Stimulated activated naive CD8-positive, alpha-beta T cell treated with anti-CD3 and anti-CD28 coated beads, Interleukin-15, Interleukin-2, amounts not matched to agents 100 U/mL and 50 U/mL, for 24 hours (primary cell): ENCODE results near the gene RNF181.
"Not testable (repeated sequence)": the region's sequence is repeated elsewhere in the genome, so short reads cannot be mapped to it uniquely, and the experiment has no call there.

Experiments used
- ATAC-seq: fragments of 150-1000 bp; cut with Tn5 transposase; one replicate; pipeline ENCODE4 v1.10.0; 2021
- DNase-seq: peaks from one replicate; pipeline ENCODE4 v3.0.0; 2021

Gene RNF181, protein sequence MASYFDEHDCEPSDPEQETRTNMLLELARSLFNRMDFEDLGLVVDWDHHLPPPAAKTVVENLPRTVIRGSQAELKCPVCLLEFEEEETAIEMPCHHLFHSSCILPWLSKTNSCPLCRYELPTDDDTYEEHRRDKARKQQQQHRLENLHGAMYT

DNA sequence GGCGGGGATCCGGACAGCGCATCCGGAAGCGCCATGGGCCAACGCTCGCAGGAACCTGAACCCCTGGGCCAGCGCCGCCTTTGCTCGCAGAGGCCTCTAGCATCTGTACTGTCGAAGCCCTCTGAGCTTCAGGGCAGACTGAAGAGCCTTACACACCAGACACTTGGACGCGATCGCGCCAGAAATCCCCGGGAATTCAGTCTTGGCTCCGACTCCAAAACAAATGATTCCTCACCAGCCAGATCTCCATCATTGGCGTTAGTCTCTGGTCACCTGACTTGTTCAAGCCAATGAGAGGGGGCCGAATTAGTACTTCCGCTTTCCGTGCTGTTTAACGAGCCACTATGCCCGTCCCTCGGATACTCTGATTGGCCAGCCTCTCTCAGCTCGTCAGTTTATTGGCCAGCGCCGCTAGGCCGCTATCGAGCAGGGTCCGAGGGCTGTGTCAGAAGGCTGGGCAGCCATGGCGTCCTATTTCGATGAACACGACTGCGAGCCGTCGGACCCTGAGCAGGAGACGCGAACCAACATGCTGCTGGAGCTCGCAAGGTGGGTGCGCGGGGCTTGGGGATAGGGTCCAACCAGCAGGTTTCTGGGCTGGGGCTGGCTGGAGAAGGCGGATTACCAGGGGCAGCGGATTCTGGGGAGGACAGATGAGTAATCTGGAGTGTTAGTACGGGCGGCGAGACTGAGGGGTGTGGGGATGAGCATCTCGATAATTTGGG, at the start of gene RNF181:
RNF181 (plus strand) TSS at position 445 of the 725 bp plus-strand sequence; CDS start at position 464, 19 bp downstream.
- DNase-seq (peak; percentile 87), ATAC-seq (peak; percentile 100)

DNA sequence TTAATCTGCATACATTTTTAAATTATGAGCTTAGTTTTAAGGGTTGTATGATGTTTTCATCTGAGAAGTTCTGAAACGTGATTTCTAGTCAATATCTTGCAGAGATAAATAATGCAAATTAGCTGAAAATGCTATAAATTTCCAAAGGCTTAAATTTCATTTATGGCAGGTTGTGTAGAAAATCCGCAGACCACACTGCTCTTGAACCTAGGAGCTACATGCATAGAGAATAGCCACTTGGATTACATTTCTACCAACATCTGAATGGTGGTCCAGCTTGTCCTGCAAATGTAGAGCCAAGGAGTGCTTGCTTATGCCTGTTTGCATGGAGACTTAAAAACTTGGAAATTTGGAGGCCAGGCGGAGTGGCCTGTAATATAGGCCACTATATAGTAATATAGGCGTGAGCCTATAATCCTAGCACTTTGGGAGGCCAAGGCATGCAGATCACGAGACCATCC, 49.7 kb upstream of the RNF181 start:
- ATAC-seq (peak; percentile 30), DNase-seq (peak; percentile 21)

DNA sequence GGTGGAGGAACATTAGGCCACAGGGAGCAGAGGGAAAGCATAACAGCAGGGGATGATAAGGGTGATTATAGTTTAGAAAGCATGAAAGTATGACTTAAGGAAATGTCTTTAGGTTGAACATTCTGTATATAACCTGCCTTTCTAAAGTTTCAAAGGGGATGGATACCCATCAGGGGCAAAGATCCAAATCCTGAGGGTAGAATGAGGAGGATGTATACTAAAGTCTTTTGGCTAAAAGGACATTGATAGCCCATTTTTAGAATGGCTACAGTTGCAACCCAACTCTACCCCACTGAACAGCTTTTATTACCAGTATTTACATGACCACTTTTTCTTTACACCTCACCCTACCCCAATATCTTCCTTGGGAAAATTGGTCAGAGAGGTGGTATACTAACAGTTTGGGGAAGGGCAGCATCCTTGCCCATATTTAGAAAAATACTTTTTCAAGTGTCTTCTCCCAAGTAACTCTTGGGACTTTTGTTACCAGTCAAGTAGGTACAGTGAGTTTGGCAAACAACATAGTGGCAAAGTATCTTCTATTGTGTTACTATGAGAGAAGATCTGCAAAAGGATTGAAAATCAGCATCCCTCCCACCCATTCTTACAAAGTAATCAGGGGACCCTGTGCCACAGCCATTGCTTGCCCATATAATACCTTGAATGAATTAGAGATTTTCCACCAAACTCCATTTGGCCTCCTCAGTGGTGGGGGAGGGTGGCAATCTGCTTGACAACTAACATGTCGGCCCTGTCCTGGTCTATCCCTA, 48.3 kb upstream of the RNF181 start:
- ATAC-seq = peak; percentile 7

DNA sequence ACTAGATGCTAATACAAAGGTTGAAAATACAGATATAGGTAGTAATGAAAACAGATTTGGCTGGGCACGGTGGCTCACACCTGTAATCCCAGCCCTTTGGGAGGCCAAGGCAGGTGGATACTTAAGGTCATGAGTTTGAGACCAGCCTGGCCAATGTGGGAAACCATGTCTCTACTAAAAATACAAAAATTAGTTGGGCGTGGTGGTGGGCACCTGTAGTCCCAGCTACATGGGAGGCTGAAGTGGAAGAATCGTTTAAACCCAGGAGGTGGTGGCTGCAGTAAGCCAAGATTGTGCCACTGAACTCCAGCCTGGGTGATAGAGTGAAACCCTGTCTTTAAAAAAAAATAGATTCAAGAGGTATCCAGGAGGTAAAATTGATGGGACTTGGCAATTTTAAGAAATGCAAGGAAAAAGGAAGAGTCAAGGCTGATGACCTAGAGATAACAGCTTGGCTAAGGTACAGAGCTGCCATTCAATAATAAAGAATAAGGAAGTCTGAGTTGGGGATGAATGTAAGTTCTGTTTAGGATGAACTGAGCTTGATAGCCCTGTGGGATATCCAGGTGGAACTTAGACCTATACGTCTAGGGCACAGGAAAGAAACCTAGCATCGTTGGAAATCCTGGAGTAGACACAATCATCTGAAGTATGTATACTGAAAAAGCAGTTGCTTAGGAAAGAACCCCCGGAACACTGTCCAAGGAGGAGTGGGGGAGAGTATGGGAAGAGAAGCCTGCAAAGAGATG, 47.5 kb upstream of the RNF181 start:
- ATAC-seq (no peak), DNase-seq (no peak)

More for the DNA sequence above, 48.3 kb upstream of the RNF181 start:
- DNase-seq = no peak

- ATAC-seq (no peak), DNase-seq (no peak)
These were observed 47.0 kb upstream of the RNF181 start for GRCh38 chr2:85548608-85548900.

DNA sequence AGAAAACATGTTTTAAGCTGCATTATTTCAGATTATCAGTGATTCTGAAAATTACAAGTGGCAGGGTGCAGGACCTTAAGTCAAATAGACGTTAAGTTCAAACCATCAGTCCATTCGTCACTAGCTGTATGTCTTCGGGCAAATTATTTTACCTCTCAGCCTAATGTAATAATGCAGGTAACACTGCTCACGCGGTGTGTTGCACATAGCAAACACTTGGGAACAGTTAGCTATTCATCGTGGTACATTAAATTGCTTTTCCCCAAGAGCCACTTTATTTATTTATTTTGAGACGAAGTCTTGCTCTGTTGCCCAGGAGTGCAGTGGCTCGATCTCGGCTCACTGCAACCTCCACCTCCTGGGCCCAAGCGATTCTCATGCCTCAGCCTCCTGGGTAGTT, 46.5 kb upstream of the RNF181 start:
- DNase-seq (no peak), ATAC-seq (no peak)

DNA sequence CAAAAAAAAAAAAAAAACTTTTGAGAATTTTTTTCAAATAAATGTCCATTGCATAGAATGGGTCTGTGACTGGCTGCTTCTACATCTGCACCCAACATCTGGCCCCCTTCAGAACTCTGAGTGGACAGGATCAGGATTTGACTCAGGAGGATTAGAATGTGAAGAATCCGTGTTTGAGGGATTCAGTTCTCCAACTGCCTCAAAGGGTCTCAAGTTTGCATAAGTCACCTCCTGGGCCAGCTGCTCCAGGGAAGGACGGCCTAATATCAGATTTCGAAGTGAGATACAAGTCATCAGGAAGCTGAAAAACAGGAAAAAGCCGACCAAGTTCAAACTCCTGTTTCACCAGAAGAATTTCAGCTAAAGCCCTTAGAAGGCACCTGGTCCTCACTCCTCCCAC, 45.7 kb upstream of the RNF181 start:
- ATAC-seq (no peak), DNase-seq (no peak)

DNA sequence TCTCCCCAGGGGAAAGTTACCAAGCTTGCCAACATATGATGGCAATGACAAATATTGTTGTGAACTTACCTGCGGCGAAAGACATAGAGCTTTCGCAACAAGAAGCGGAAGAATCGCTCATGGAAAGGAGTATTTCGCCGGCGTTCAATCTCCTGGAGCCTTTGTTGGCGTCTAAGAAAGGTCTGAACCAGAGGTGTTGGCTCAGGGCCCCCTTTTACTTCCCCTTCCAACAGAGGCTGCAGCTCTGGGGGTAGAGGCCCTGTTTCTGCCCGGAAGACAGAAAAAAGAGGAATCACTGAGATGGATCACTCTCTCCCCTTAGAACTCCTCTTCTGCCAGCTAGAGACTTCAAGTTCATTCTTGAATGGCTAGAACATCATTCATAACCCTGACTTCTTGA, 45.1 kb upstream of the RNF181 start:
- no peak for DNase-seq
- no peak for ATAC-seq

GRCh38 chr2:85551698-85552678, 43.6 kb upstream of the RNF181 start:
- DNase-seq = peak; percentile 86
- peak; percentile 67 for ATAC-seq

GRCh38 chr2:85553184-85553583, 42.4 kb upstream of the RNF181 start:
- ATAC-seq (no peak), DNase-seq (no peak)

DNA sequence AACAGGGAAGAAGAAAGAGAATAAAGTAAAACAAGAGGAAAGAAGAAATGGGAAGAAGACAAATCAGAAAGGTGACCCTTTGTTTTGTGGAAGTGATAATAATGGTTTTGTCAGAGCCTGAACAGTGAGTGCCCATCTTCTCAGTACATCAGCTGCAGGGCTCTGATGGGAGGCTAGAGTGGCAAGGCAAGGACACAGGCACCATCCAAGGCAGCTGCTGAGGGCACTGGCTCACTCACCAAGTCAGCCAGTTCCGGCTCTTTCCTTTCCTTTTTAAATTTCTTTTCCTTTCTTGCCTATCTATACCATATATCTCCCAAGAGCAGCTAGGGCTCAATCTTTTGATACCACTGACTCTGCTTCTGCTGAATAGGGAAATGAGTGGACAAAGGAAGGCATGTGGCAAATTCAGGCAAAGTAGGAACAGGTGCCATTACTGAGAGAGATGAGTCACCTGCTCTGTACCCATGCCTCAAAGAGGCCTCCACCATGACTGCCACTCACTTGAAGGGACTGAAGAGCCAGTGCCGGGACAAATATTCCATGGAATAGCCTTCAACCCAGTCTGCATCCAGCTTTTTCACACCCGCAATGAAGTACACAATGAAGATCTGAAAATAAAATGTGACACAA, 40.4 kb upstream of the RNF181 start:
- DNase-seq (no peak), ATAC-seq (peak; percentile 26)

- DNase-seq = no peak
- no peak for ATAC-seq
These were observed 38.4 kb upstream of the RNF181 start for GRCh38 chr2:85557130-85557529.

- no peak for DNase-seq
- ATAC-seq = no peak
These were observed 37.4 kb upstream of the RNF181 start for GRCh38 chr2:85558160-85558559.

DNA sequence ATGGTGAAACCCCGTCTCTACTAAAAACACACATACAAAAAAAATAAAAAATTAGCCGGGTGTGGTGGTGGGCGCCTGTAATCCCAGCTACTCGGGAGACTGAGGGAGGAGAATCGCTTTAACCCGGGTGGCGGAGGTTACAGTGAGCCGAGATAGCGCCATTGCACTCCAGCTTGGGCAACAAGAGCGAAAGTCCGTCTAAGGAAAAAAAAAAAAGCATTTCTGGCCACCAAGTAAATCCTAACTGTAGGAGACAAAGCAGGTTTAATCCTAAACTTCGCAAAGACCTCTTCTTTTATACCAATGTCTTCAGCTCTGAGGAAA, 35.2 kb upstream of the RNF181 start:
- DNase-seq, ATAC-seq: not testable (repeated sequence)

DNA sequence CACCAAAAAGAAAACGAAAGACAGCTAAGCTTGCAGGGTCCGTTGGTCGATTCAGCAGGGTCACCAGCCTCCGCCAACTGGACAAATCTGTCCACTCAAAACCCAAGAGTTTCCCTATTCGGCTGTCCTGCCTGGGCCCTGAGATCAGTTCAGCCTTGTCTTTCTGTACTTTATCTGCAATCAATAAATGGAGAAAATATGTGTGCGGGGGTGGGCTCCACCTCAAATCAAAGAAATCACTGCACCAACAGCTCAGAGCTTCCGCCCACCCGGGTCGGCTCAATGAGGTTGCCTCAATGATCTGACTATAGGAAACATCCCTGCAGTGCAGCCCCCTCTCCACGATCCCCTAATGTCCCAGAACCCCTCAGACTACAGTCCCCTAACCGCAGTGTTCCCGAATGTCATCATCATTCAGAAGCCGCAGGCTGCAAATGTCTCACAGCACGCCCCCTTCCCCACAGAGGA, 34.7 kb upstream of the RNF181 start:
- peak; percentile 39 for DNase-seq
- peak; percentile 19 for ATAC-seq

DNA sequence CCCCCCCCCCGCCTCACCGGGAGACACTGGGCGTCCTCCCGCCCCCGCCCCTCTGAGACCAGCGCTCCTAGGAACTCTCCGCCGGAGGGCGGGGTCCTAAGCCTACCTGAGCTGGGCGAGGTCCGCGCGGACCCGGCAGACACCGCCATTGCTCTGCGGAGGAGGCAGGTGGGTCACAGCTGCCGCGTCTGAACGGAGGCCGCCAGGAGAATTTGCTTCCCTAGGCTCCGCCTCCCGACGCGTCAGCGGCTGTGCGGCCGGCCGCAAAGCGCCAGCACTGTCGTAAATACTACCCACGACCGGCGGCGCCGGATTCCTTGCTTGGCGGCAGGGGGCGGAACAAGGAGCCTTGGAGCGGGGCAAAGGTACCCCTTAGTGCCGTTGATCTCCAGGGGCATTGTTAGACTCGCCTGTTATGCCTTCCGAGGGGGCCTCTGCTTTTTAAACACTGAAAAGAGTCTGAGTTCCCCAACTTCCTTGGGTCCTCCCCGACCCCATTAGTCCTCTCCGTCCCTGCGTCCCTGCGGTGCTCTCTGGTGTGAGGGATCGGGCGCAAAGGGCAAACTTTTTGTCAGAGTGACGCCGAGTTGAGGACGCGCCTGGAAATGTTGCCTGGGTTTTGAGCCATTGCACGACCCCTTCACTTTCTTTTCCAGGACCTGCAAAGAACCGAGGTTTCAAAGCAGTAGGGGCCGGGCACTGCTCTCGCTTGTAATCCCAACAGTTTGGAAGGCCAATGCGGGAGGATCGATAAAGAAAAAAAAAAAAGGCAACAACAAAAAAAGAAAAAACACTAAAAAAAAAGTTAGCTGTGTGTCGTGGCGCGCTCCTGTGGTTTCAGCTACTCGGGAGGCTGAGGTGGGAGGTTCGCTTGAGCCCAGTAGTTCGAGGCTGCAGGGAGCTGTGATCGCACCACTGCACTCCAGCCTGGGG, 34.0 kb upstream of the RNF181 start, which contains the start of gene GGCX:
GGCX (minus strand) TSS at position 214 of the 933 bp plus-strand sequence; CDS start at position 149, 65 bp downstream.
- ATAC-seq = peak; percentile 96
- DNase-seq = peak; percentile 96

GRCh38 chr2:85564144-85564563, 31.4 kb upstream of the RNF181 start:
- DNase-seq (no peak), ATAC-seq (no peak)

GRCh38 chr2:85566265-85566664, 29.3 kb upstream of the RNF181 start:
- ATAC-seq (no peak), DNase-seq (no peak)

DNA sequence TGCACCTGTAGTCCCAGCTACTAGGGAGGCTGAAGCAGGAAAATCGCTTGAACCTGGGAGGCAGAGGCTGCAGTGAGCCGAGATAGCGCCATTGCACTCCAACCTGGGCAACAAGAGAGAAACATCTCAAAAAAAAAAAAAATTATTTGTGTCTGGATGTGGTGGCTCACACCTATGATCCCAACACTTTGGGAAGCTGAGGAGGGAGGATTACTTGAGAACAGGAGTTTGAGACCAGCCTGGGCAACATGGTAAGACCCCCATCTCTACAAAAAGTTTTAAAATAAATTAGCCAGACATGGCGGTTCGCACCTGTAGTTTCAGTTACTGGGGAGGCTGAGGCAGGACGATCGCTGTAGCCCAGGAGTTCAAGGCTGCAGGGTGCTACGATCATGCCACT, 19.8 kb upstream of the RNF181 start:
- DNase-seq = no peak
- ATAC-seq = no peak

DNA sequence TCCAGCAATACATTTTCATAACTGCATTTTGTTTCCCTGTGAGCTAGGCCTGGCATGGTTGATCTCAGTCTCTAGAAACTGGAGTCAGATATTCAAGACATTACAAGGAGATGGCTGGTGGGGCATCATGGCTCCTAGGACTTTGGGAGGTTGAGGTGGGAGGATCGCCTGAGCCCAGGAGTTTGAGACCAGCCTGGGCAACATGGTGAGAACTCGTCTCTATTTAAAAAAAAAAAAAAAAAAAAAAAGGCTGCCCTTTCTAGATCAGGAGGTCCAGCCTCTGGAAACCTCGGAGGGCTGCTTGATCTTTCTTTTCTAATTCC, 18.5 kb upstream of the RNF181 start:
- no peak for ATAC-seq
- no peak for DNase-seq
